NCI-H2107 treated with DMSO at 0.1 percent for 48 hours (cell line): ENCODE measurements around the gene KRTAP9-8.
"Not testable (repeated sequence)": the region's sequence is repeated elsewhere in the genome, so short reads cannot be mapped to it uniquely, and the experiment has no call there.

ENCODE experiments used
- DNase-seq: peaks from one replicate; lab custom pipeline; 2025; ENCODE audit not compliant: unreplicated experiment; lab: John Stamatoyannopoulos, UW

Gene KRTAP9-8

GRCh38 chr17:41237949-41238437 lies at the start of gene KRTAP9-8:
Gene KRTAP9-8 (plus strand): TSS chr17:41237999. CDS start chr17:41238052, 53 bp downstream.
- not testable (repeated sequence) for DNase-seq

- DNase-seq, result not testable (repeated sequence)
Observed at GRCh38 chr17:41189837-41190318, 47.9 kb upstream of the KRTAP9-8 start, which contains the start of gene KRTAP9-1. Gene KRTAP9-1 (plus strand): TSS chr17:41189887. CDS start chr17:41189887, 0 bp downstream.

- no peak for DNase-seq
Observed at GRCh38 chr17:41190328-41190727, 47.5 kb upstream of the KRTAP9-8 start.

- DNase-seq, result no peak
Observed at GRCh38 chr17:41196068-41196467, 41.7 kb upstream of the KRTAP9-8 start.

- DNase-seq, result no peak
Observed at GRCh38 chr17:41199421-41200078, 38.2 kb upstream of the KRTAP9-8 start.

- DNase-seq, result peak; percentile 11
Observed at GRCh38 chr17:41211845-41212466, 25.8 kb upstream of the KRTAP9-8 start.

GRCh38 chr17:41212524-41213169 lies 25.2 kb upstream of the KRTAP9-8 start:
- peak; percentile 28 for DNase-seq

- DNase-seq, result no peak
Observed at GRCh38 chr17:41215681-41216080, 22.1 kb upstream of the KRTAP9-8 start.

GRCh38 chr17:41223821-41224220 lies 14.0 kb upstream of the KRTAP9-8 start:
- DNase-seq, result no peak

- no peak for DNase-seq
Observed at GRCh38 chr17:41226051-41226450, 11.7 kb upstream of the KRTAP9-8 start.

GRCh38 chr17:41226598-41227095 lies 11.2 kb upstream of the KRTAP9-8 start, which contains the start of gene KRTAP9-2:
Gene KRTAP9-2 (plus strand): TSS chr17:41226648. CDS start chr17:41226655, 7 bp downstream.
- DNase-seq, result not testable (repeated sequence)

- no peak for DNase-seq
Observed at GRCh38 chr17:41230094-41230493, 7.7 kb upstream of the KRTAP9-8 start.

GRCh38 chr17:41231731-41232130 lies 6.1 kb upstream of the KRTAP9-8 start:
- no peak for DNase-seq

- not testable (repeated sequence) for DNase-seq
Observed at GRCh38 chr17:41232399-41233105, 5.2 kb upstream of the KRTAP9-8 start, which contains the start of gene KRTAP9-3. Gene KRTAP9-3 (plus strand): TSS chr17:41232449. CDS start chr17:41232502, 53 bp downstream.

- not testable (repeated sequence) for DNase-seq
Observed at GRCh38 chr17:41237116-41237515, 683 bp upstream of the KRTAP9-8 start.

GRCh38 chr17:41246995-41247787 lies 9.4 kb downstream of the KRTAP9-8 start:
- not testable (repeated sequence) for DNase-seq

GRCh38 chr17:41249637-41250240 lies 11.9 kb downstream of the KRTAP9-8 start, which contains the start of gene KRTAP9-4:
Gene KRTAP9-4 (plus strand): TSS chr17:41249687. CDS start chr17:41249721, 34 bp downstream.
- DNase-seq, result not testable (repeated sequence)

- DNase-seq, result no peak
Observed at GRCh38 chr17:41251261-41251660, 13.5 kb downstream of the KRTAP9-8 start.

- no peak for DNase-seq
Observed at GRCh38 chr17:41254861-41255260, 17.1 kb downstream of the KRTAP9-8 start.
